K562 (cell line): ENCODE measurements around the gene USP12. TPM values are rescaled to one million over a fixed set of nuclear protein-coding genes. Genes with fewer than 3 reads are reported as not detected.

Experiments used
- ATAC-seq: fragments of 200-7000 bp; cut with Tn5 transposase; 3 replicates; pipeline ENCODE4 v1.9.1; 2020; ENCODE audit warnings: moderate library complexity
- BruUV-seq: library from RNA; stranded (reverse); fragments of 400-500 nt; replicated peaks from 2 replicates; lab custom pipeline; 2021; lab: Mats Ljungman, UMichigan
- CTCF ChIA-PET: fragments of 300-600 bp; formaldehyde crosslinking; extraction: SDS; loops from one replicate; lab custom pipeline; 2021; ENCODE audit warnings: low intra/inter-chr PET ratio; lab: Yijun Ruan, JAX
- POLR2A ChIA-PET: fragments of 300-600, 350-650 bp; sonication (Branson Sonifier 250); formaldehyde crosslinking; extraction: SDS; loops from one replicate; lab custom pipeline; 2021; ENCODE audit warnings: antibody characterized with exemption, inconsistent platforms; lab: Yijun Ruan, JAX
- DNase-seq, 4 experiments: peaks; one replicate each; pipeline versions ENCODE4 v3.0.0 to v3.0.0-alpha.2; 2011 to 2018; ENCODE audit warnings: low spot score in 3 of 4, mixed read lengths in 3 of 4; ENCODE audit errors: extremely low read depth in 1 of 4
- FAIRE-seq: peaks from 2 replicates; lab custom pipeline; 2011; peaks lifted over from hg19 to GRCh38; lab: Jason Lieb, UNC
- H2AFZ ChIP-seq: 2 replicates; pipeline ENCODE4 v1.6.0; 2011; ENCODE audit warnings: low read depth, low read length, control low read depth, inconsistent platforms
- H3K27ac ChIP-seq: fragments of 200-600 bp; 3 replicates; pipeline ENCODE4 v1.8.0; 2011; ENCODE audit warnings: low read depth, mild to moderate bottlenecking, control low read depth, inconsistent platforms, low read length, moderate library complexity, mixed read lengths; ENCODE audit errors: extremely low read depth
- H3K27me3 ChIP-seq, 2 experiments: fragments of 300-600 bp in 1 of 2; 2 replicates in 1 of 2; 3 replicates in 1 of 2; pipeline versions ENCODE4 v1.6.0 to v1.8.0; 2011; ENCODE audit warnings: inconsistent platforms in 2 of 2, low read length in 2 of 2, mild to moderate bottlenecking in 1 of 2, mixed read lengths in 1 of 2, moderate library complexity in 1 of 2; ENCODE audit not compliant: control insufficient read depth in 2 of 2, insufficient read depth in 2 of 2
- H3K36me3 ChIP-seq: fragments of 300-600 bp; 3 replicates; pipeline ENCODE4 v1.8.0; 2011; ENCODE audit warnings: mild to moderate bottlenecking, low read length, inconsistent platforms; ENCODE audit not compliant: control insufficient read depth, insufficient read depth
- H3K4me1 ChIP-seq, 2 experiments: fragments of 200-600 bp in 1 of 2; replicated peaks in 1 of 2; 2 replicates in 1 of 2; 3 replicates in 1 of 2; pipeline versions ENCODE4 v1.5.1 to v1.8.0; 2011; ENCODE audit warnings: inconsistent platforms in 2 of 2, low read length in 2 of 2, mild to moderate bottlenecking in 1 of 2, mixed read lengths in 1 of 2, moderate library complexity in 1 of 2; ENCODE audit not compliant: control insufficient read depth in 2 of 2, insufficient read depth in 2 of 2
- H3K4me2 ChIP-seq: 2 replicates; pipeline ENCODE4 v1.6.1; 2011; ENCODE audit warnings: low read length, control low read depth, inconsistent platforms, mixed read lengths; ENCODE audit not compliant: insufficient read depth
- H3K4me3 ChIP-seq: fragments of 200-600 bp; sonication (generic), shearing (Covaris generic); 2 replicates; pipeline ENCODE4 v1.5.1; 2016; ENCODE audit warnings: control low read depth, inconsistent platforms
- H3K79me2 ChIP-seq: fragments of 200-600 bp; 3 replicates; pipeline ENCODE4 v1.8.0; 2011; ENCODE audit warnings: low read length, inconsistent platforms; ENCODE audit not compliant: control insufficient read depth, insufficient read depth
- H3K9ac ChIP-seq, 2 experiments: 2 replicates each; pipeline versions ENCODE4 v1.6.0 to v1.6.1; 2011; ENCODE audit warnings: low read depth in 2 of 2, low read length in 2 of 2, control low read depth in 1 of 2, inconsistent platforms in 1 of 2, mild to moderate bottlenecking in 1 of 2, mixed read lengths in 1 of 2; ENCODE audit not compliant: insufficient read depth in 1 of 2
- H3K9me1 ChIP-seq: one replicate; pipeline ENCODE4 v1.6.0; 2011; ENCODE audit warnings: inconsistent platforms, mild to moderate bottlenecking, low read length, moderate library complexity; ENCODE audit not compliant: control insufficient read depth, insufficient read depth
- H3K9me3 ChIP-seq: replicated peaks from 2 replicates; pipeline ENCODE4 v1.5.1; 2011; ENCODE audit warnings: low read depth, low read length, inconsistent platforms; ENCODE audit not compliant: control insufficient read depth, insufficient read depth
- H4K20me1 ChIP-seq: replicated peaks from 2 replicates; pipeline ENCODE4 v1.6.1; 2011; ENCODE audit warnings: low read length, inconsistent platforms, mixed read lengths; ENCODE audit not compliant: control insufficient read depth, insufficient read depth
- CHD4 ChIP-seq: fragments of 200-600 bp; sonication (generic); IDR thresholded peaks from 3 replicates; pipeline ENCODE4 v1.6.1; 2012; ENCODE audit warnings: low read depth, mild to moderate bottlenecking, mixed read lengths, low read length, inconsistent platforms; ENCODE audit not compliant: insufficient read depth, insufficient replicate concordance, poor library complexity, severe bottlenecking
- FOSL1 ChIP-seq: fragments of 200-800 bp; sonication (Bioruptor generic); conservative IDR thresholded peaks from 2 replicates; pipeline ENCODE4 v1.6.1; 2016; ENCODE audit warnings: missing genetic modification characterization, missing compliant biosample characterization
- KDM1A ChIP-seq, 2 experiments: fragments of 450-650 bp; IDR thresholded peaks; 2 replicates each; pipeline ENCODE4 v1.6.1; 2016; ENCODE audit warnings: mild to moderate bottlenecking in 2 of 2
- NRF1 ChIP-seq, 2 experiments: fragments of 450-650 bp; IDR thresholded peaks in 1 of 2; conservative IDR thresholded peaks in 1 of 2; 2 replicates each; pipeline ENCODE4 v1.6.1; 2014; ENCODE audit warnings: mild to moderate bottlenecking in 2 of 2
- RHOXF2B ChIP-seq: fragments of 250-450 bp; sonication (Bioruptor Pico); conservative IDR thresholded peaks from 2 replicates; pipeline ENCODE4 v1.5.1; 2021
- ZNF699 ChIP-seq: fragments of 250-450 bp; sonication (Bioruptor Pico); IDR thresholded peaks from 2 replicates; pipeline ENCODE4 v1.8.0; 2021; ENCODE audit warnings: mild to moderate bottlenecking, moderate library complexity; ENCODE audit not compliant: insufficient replicate concordance
- WGBS: fragments of 100-300 bp; shearing (Covaris generic); methylation state at CpG from one replicate; pipeline ENCODE4 v1.1.6; 2016; ENCODE audit warnings: low coverage, mixed read lengths; ENCODE audit not compliant: insufficient coverage; ENCODE audit errors: missing lambda C conversion rate; 5-methylcytosine and 5-hydroxymethylcytosine counted together
- in situ Hi-C: fragments of 300-500 bp; cut with MboI; formaldehyde crosslinking; loops from 4 replicates; pipeline ENCODE4 v1.15.0; 2018; ENCODE audit warnings: inconsistent platforms, mixed read lengths
- intact Hi-C: fragments of 100-400 bp; cut with micrococcal nuclease; formaldehyde crosslinking; loops from 2 replicates; pipeline ENCODE4 v1.14.2; 2022
- polyA plus RNA-seq, 8 experiments: library from polyadenylated mRNA; depleted of rRNA in 4 of 8; stranded (reverse) in 5 of 8; unstranded in 3 of 8; fragments of >200 nt; fragmentation: Nextera tagmentation in 2 of 8; fragmentation: Illumina TruSeq in 1 of 8; extraction: Ambion mirVana in 2 of 8; extraction: Trizol in 1 of 8; gene quantifications; 2 replicates each; pipeline versions ENCODE4 v1.2.1 to v1.2.3, GENCODE V29; 2011 to 2014; ENCODE audit warnings: inconsistent platforms in 1 of 8, missing spikeins in 1 of 8
- total RNA-seq, 7 experiments: library from RNA; depleted of rRNA in 6 of 7; stranded (reverse); fragments of >200 nt in 6 of 7; fragmentation: Illumina TruSeq in 2 of 7; extraction: Trizol in 2 of 7; gene quantifications; 2 replicates each; pipeline versions ENCODE4 v1.2.1 to v1.2.3, GENCODE V29; 2011 to 2021; ENCODE audit warnings: low replicate concordance in 1 of 7
- TF ChIP-seq, protein P1 (sequence below): sonication (generic); formaldehyde crosslinking; IDR thresholded peaks from 2 replicates; pipeline ENCODE4 v1.8.1; 2023; ENCODE audit warnings: missing genetic modification reagents, mild to moderate bottlenecking, borderline replicate concordance

Gene USP12
- total and polyA plus RNA-seq, 9 of the 15 experiments (the other 6 are each of a cell fraction or from before 2014, with no cell fraction given), result 1.8 to 20.5 (median 13.3) TPM

DNA sequence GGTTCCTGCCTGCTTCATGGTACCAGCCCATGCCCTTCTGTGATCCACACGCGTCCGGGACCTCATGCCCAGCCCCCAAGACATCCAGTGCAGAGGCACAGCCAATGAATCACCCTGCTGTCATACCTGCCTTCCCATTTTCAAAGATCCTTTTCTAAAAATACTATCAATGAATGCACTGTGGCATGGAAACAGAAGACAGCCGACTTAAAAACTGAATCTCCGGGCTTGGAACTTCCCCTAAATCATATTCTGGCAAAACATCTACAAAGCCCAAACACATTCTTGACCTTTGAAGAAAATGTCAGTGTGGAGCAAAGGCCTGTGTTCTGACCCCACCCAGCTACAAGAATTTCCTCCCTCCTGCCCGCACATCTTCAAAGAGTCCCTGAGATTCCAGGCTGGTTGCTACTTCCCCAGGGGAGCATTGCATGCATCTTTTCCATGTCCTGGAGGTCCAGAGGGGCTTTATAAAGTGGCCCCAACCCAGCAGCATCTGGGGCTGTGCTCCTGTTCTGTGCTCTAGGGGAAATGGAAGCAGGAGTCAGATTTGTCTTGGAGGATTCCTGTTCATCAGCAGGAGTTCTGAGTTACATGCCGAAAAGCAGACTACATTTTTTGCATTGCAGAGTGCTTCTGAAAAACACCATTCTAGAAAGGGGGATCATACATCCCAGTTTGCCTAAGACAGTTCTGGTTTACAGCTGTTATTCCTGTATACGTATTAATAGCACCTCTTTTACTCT is 135.2 kb downstream of the USP12 start:
- CTCF ChIA-PET, result no interaction called here
- no peaks in the 10 kb centered on the region for H3K79me2 ChIP-seq
- H3K4me1 ChIP-seq, result peaks cover 6 to 11% of the 10 kb centered on the region in 2 experiments; a peak in 4 of 5 replicates
- no peak overlapping the region for H3K27ac ChIP-seq
- H3K4me2 ChIP-seq, result no peak overlapping the region
- no peak overlapping the region for H2AFZ ChIP-seq
- no peaks in the 10 kb centered on the region for H3K9me1 ChIP-seq
- in situ Hi-C loops, result no loop called here
- POLR2A ChIA-PET, result interaction anchor here (0.6 to 0.8 kb wide), 2 partner anchors 10 to 46 kb away, joined by 3 read pairs; no protein-coding TSS in a partner anchor
- no peaks in the 10 kb centered on the region for H3K36me3 ChIP-seq
- WGBS, result 25% methylated on average over 7 of the region's 8 CpGs
- peaks cover 0 to 7% of the 10 kb centered on the region in 2 experiments; a peak in 2 of 5 replicates for H3K27me3 ChIP-seq
- TF ChIP-seq ZNF699 (CRISPR knock-in tag) (no peak), NRF1 (conservative IDR thresholded peaks at IDR 0.05 in 1 of 2, IDR thresholded peaks at IDR 0.05 in 1 of 2) (peak; percentile 18 to 19; a peak in 3 of 4 replicates), FOSL1 (tag) (peak; percentile 27; the same call in 1 of the 2 replicates)
- no TSS peak for BruUV-seq
- no peak for DNase-seq
- no peak for FAIRE-seq
- H3K4me3 ChIP-seq, result no peak overlapping the region
- intact Hi-C loops, result no loop called here
- no peak overlapping the region for H3K9ac ChIP-seq
- no peak for ATAC-seq
- H3K9me3 ChIP-seq, result no peaks in the 10 kb centered on the region
- H4K20me1 ChIP-seq, result no peaks in the 10 kb centered on the region

DNA sequence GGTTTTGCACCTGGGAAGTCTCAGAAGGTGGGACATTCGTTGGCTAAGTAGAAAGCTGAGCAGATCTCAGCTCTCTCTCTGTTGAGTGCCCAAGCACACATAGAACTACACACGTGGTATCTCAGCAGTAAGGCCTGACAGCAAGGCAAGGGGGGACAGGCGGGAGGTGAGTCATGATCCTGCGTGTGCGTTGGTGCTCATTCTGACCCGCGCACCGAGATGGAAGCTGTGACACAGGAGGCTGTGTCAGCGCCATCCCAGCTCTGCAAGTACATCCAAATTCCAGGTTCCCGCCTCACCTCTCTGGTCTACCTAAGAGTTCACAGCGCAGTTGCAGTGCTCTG is 135.7 kb downstream of the USP12 start:
- H4K20me1 ChIP-seq, result no peaks in the 10 kb centered on the region
- intact Hi-C loops, result no loop called here
- 0 out of 2 replicates have a peak overlapping the region, but pooled peaks have one; percentile 11 for H3K4me2 ChIP-seq
- DNase-seq (peak in 1 of 4 experiments; percentile 37), FAIRE-seq (peak; percentile 59), ATAC-seq (peak; percentile 41; the same call in 2 of the 3 replicates)
- in situ Hi-C loops, result no loop called here
- H3K79me2 ChIP-seq, result no peaks in the 10 kb centered on the region
- 14% methylated on average over 10 of the region's 11 CpGs for WGBS
- ChIA-PET POLR2A (interaction anchor here (0.6 to 0.8 kb wide), 2 partner anchors 10 to 46 kb away, joined by 3 read pairs; no protein-coding TSS in a partner anchor), CTCF (no interaction called here)
- no peak overlapping the region for H3K4me3 ChIP-seq
- H3K36me3 ChIP-seq, result no peaks in the 10 kb centered on the region
- H3K9ac ChIP-seq, result peak overlapping the region in 1 of 2 experiments; percentile 17; a peak in 1 of 4 replicates
- H2AFZ ChIP-seq, result 0 out of 2 replicates have a peak overlapping the region, but pooled peaks have one; percentile 63
- no peak overlapping the region for H3K27ac ChIP-seq
- no peaks in the 10 kb centered on the region for H3K9me1 ChIP-seq
- peaks cover 0 to 7% of the 10 kb centered on the region in 2 experiments; a peak in 2 of 5 replicates for H3K27me3 ChIP-seq
- H3K9me3 ChIP-seq, result no peaks in the 10 kb centered on the region
- H3K4me1 ChIP-seq, result peaks cover 6 to 11% of the 10 kb centered on the region in 2 experiments; a peak in 4 of 5 replicates
- no TSS peak for BruUV-seq
- TF ChIP-seq RHOXF2B (CRISPR knock-in tag), result no peak
- peak; percentile 65 for TF ChIP-seq FOSL1 (tag)
- TF ChIP-seq KDM1A (IDR thresholded peaks at IDR 0.05), result no peak
- TF ChIP-seq CHD4, result no peak
- TF ChIP-seq, protein P1, sequence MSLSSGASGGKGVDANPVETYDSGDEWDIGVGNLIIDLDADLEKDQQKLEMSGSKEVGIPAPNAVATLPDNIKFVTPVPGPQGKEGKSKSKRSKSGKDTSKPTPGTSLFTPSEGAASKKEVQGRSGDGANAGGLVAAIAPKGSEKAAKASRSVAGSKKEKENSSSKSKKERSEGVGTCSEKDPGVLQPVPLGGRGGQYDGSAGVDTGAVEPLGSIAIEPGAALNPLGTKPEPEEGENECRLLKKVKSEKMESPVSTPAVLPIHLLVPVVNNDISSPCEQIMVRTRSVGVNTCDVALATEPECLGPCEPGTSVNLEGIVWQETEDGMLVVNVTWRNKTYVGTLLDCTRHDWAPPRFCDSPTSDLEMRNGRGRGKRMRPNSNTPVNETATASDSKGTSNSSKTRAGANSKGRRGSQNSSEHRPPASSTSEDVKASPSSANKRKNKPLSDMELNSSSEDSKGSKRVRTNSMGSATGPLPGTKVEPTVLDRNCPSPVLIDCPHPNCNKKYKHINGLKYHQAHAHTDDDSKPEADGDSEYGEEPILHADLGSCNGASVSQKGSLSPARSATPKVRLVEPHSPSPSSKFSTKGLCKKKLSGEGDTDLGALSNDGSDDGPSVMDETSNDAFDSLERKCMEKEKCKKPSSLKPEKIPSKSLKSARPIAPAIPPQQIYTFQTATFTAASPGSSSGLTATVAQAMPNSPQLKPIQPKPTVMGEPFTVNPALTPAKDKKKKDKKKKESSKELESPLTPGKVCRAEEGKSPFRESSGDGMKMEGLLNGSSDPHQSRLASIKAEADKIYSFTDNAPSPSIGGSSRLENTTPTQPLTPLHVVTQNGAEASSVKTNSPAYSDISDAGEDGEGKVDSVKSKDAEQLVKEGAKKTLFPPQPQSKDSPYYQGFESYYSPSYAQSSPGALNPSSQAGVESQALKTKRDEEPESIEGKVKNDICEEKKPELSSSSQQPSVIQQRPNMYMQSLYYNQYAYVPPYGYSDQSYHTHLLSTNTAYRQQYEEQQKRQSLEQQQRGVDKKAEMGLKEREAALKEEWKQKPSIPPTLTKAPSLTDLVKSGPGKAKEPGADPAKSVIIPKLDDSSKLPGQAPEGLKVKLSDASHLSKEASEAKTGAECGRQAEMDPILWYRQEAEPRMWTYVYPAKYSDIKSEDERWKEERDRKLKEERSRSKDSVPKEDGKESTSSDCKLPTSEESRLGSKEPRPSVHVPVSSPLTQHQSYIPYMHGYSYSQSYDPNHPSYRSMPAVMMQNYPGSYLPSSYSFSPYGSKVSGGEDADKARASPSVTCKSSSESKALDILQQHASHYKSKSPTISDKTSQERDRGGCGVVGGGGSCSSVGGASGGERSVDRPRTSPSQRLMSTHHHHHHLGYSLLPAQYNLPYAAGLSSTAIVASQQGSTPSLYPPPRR (CRISPR knock-in tag), result no peak
